ENCODE results near the gene TAP1.

TAP1 gene

GRCh38 chr6:32839356-32839755, 14.1 kb downstream of the TAP1 start:
- no peak for DNase-seq (ENCODE audit: low read depth)
- no peak for TF ChIP-seq CTCF (IDR thresholded peaks at IDR 0.05; ENCODE audit: control insufficient read depth, extremely low read depth, insufficient read depth)
- H3K4me3 ChIP-seq (ENCODE audit: low read depth, low read length), result no peak overlapping the region

- H3K4me3 ChIP-seq (ENCODE audit: low read depth, low read length), result peak within 1 kb of the TSS; percentile 72
- TF ChIP-seq CTCF (IDR thresholded peaks at IDR 0.05; ENCODE audit: control insufficient read depth, extremely low read depth, insufficient read depth), result peak; percentile 92
- DNase-seq (ENCODE audit: low read depth), result peak; percentile 61
These were observed 15.2 kb downstream of the TAP1 start, which contains the start of gene TAP2 for GRCh38 chr6:32838114-32838958. TSS of gene TAP2 (minus strand) at chr6:32838739. CDS start at chr6:32838233, 506 bp downstream.

- TF ChIP-seq CTCF (IDR thresholded peaks at IDR 0.05; ENCODE audit: control insufficient read depth, extremely low read depth, insufficient read depth), result no peak
- DNase-seq (ENCODE audit: low read depth), result no peak
- H3K4me3 ChIP-seq (ENCODE audit: low read depth, low read length), result peak overlapping the region; percentile 72
These were observed 15.8 kb downstream of the TAP1 start for GRCh38 chr6:32837651-32838113.

- H3K4me3 ChIP-seq (ENCODE audit: low read depth, low read length), result no peak overlapping the region
- no peak for TF ChIP-seq CTCF (IDR thresholded peaks at IDR 0.05; ENCODE audit: control insufficient read depth, extremely low read depth, insufficient read depth)
- DNase-seq (ENCODE audit: low read depth), result no peak
These were observed 16.6 kb downstream of the TAP1 start for GRCh38 chr6:32836873-32837272.

GRCh38 chr6:32835167-32835893, 18.2 kb downstream of the TAP1 start:
- no peak overlapping the region for H3K4me3 ChIP-seq (ENCODE audit: low read depth, low read length)
- no peak for DNase-seq (ENCODE audit: low read depth)
- TF ChIP-seq CTCF (IDR thresholded peaks at IDR 0.05; ENCODE audit: control insufficient read depth, extremely low read depth, insufficient read depth), result no peak

GRCh38 chr6:32833664-32834063, 19.8 kb downstream of the TAP1 start:
- DNase-seq (ENCODE audit: low read depth), result no peak
- H3K4me3 ChIP-seq (ENCODE audit: low read depth, low read length), result no peak overlapping the region
- no peak for TF ChIP-seq CTCF (IDR thresholded peaks at IDR 0.05; ENCODE audit: control insufficient read depth, extremely low read depth, insufficient read depth)

All from LNCaP clone FGC (cell line).